Neural cell (in vitro differentiated cells): Measurements from ENCODE around the gene TPRG1. TPM values are rescaled to one million over a fixed set of nuclear protein-coding genes. Genes with fewer than 3 reads are reported as not detected.

Experiments
- H2AFZ ChIP-seq: fragments of 200-600, 300-800 bp; sonication (generic), shearing (Covaris generic); 2 replicates; pipeline ENCODE4 v1.6.0; 2014; ENCODE audit warnings: low read depth, mild to moderate bottlenecking, antibody characterized with exemption, low read length, moderate library complexity
- H3F3A ChIP-seq: fragments of 200-600 bp; shearing (Covaris generic); 2 replicates; pipeline ENCODE4 v1.6.1; 2016; ENCODE audit warnings: mild to moderate bottlenecking, moderate library complexity, mixed read lengths, antibody characterized with exemption, low read length; ENCODE audit not compliant: insufficient read depth, poor library complexity, severe bottlenecking
- H3K27ac ChIP-seq: fragments of 200-600, 300-800 bp; sonication (generic), shearing (Covaris generic); 2 replicates; pipeline ENCODE4 v1.5.1; 2014; ENCODE audit warnings: mild to moderate bottlenecking, low read length, moderate library complexity
- H3K27me3 ChIP-seq: fragments of 300-800, 200-600 bp; sonication (generic), shearing (Covaris generic); 2 replicates; pipeline ENCODE4 v1.6.0; 2014; ENCODE audit warnings: mild to moderate bottlenecking, low read depth, low read length, moderate library complexity; ENCODE audit not compliant: insufficient read depth
- H3K36me3 ChIP-seq: fragments of 300-800, 200-600 bp; sonication (generic), shearing (Covaris generic); 2 replicates; pipeline ENCODE4 v1.5.1; 2014; ENCODE audit warnings: mild to moderate bottlenecking, antibody characterized with exemption, low read length, moderate library complexity; ENCODE audit not compliant: insufficient read depth
- H3K4me2 ChIP-seq: fragments of 300-800, 200-600 bp; sonication (generic), shearing (Covaris generic); 2 replicates; pipeline ENCODE4 v1.6.0; 2014; ENCODE audit warnings: mild to moderate bottlenecking, low read length
- H3K4me3 ChIP-seq: fragments of 300-800, 200-600 bp; sonication (generic), shearing (Covaris generic); 2 replicates; pipeline ENCODE4 v1.5.1; 2014; ENCODE audit warnings: mild to moderate bottlenecking, low read length, moderate library complexity
- H3K79me2 ChIP-seq: fragments of 200-600 bp; shearing (Covaris generic); replicated peaks from 2 replicates; pipeline ENCODE4 v1.6.0; 2014; ENCODE audit warnings: mild to moderate bottlenecking, low read length, moderate library complexity; ENCODE audit not compliant: insufficient read depth
- H3K9ac ChIP-seq: fragments of 300-800, 200-600 bp; sonication (generic), shearing (Covaris generic); 2 replicates; pipeline ENCODE4 v1.6.1; 2016; ENCODE audit warnings: mild to moderate bottlenecking, low read length, mixed read lengths
- H3K9me2 ChIP-seq: fragments of 200-600 bp; shearing (Covaris generic); 2 replicates; pipeline ENCODE4 v1.6.1; 2016; ENCODE audit warnings: mild to moderate bottlenecking, low read length, mixed read lengths; ENCODE audit not compliant: insufficient read depth
- H3K9me3 ChIP-seq: fragments of 200-600, 300-800 bp; sonication (generic), shearing (Covaris generic); 2 replicates; pipeline ENCODE4 v1.6.1; 2016; ENCODE audit warnings: mild to moderate bottlenecking, mixed run types, low read length, moderate library complexity, mixed read lengths
- H4K20me1 ChIP-seq: fragments of 200-600 bp; shearing (Covaris generic); 2 replicates; pipeline ENCODE4 v1.6.1; 2016; ENCODE audit warnings: mild to moderate bottlenecking, mixed run types; ENCODE audit not compliant: insufficient read depth
- CTCF ChIP-seq: fragments of 450-650 bp; IDR thresholded peaks from 2 replicates; pipeline ENCODE4 v1.5.1; 2014; ENCODE audit warnings: antibody characterized with exemption, mild to moderate bottlenecking, moderate library complexity; ENCODE audit not compliant: poor library complexity, severe bottlenecking
- EP300 ChIP-seq: fragments of 450-650 bp; conservative IDR thresholded peaks from 2 replicates; pipeline ENCODE4 v1.6.1; 2014; ENCODE audit warnings: antibody characterized with exemption, mild to moderate bottlenecking, moderate library complexity; ENCODE audit not compliant: poor library complexity, severe bottlenecking
- EZH2 ChIP-seq: fragments of 200-600, 300-800 bp; shearing (Covaris generic), sonication (generic); IDR thresholded peaks from 2 replicates; pipeline ENCODE4 v1.6.1; 2014; ENCODE audit warnings: antibody characterized with exemption, low read length, borderline replicate concordance, mild to moderate bottlenecking; ENCODE audit not compliant: insufficient read depth, poor library complexity, severe bottlenecking
- MXI1 ChIP-seq: fragments of 450-650 bp; conservative IDR thresholded peaks from 2 replicates; pipeline ENCODE4 v1.6.1; 2014; ENCODE audit warnings: antibody characterized with exemption, mild to moderate bottlenecking; ENCODE audit not compliant: poor library complexity, severe bottlenecking
- POLR2AphosphoS5 ChIP-seq: IDR thresholded peaks from 2 replicates; pipeline ENCODE4 v1.6.1; 2012
- RAD21 ChIP-seq: fragments of 450-650 bp; conservative IDR thresholded peaks from 2 replicates; pipeline ENCODE4 v1.6.1; 2014; ENCODE audit warnings: antibody characterized with exemption, mild to moderate bottlenecking, moderate library complexity
- SMC3 ChIP-seq: fragments of 450-650 bp; conservative IDR thresholded peaks from 2 replicates; pipeline ENCODE4 v1.6.1; 2014; ENCODE audit warnings: antibody characterized with exemption, mild to moderate bottlenecking, moderate library complexity; ENCODE audit not compliant: poor library complexity
- TAF1 ChIP-seq: IDR thresholded peaks from 2 replicates; pipeline ENCODE4 v1.6.1; 2012; ENCODE audit warnings: low read depth
- polyA plus RNA-seq: library from polyadenylated mRNA; depleted of rRNA; stranded (reverse); fragments of >200 nt; gene quantifications from 2 replicates; pipeline ENCODE4 v1.2.3, GENCODE V29; 2014
- TF ChIP-seq, protein P1 (sequence below): IDR thresholded peaks from 2 replicates; pipeline ENCODE4 v1.6.1; 2012; ENCODE audit warnings: borderline replicate concordance

The TPRG1 gene
- polyA plus RNA-seq, 1 donor from 2014 or later, result 0.17 TPM

- no peak overlapping the region for H3K4me2 ChIP-seq
- no peaks in the 10 kb centered on the region for H4K20me1 ChIP-seq
- H3F3A ChIP-seq, result no peaks in the 10 kb centered on the region
- no peak overlapping the region for H3K4me3 ChIP-seq
- no peak overlapping the region for H2AFZ ChIP-seq
- TF ChIP-seq EP300 (no peak), EZH2 (no peak), TAF1 (no peak), CTCF (no peak), MXI1 (no peak), POLR2AphosphoS5 (no peak), SMC3 (no peak), RAD21 (no peak)
- TF ChIP-seq, protein P1, sequence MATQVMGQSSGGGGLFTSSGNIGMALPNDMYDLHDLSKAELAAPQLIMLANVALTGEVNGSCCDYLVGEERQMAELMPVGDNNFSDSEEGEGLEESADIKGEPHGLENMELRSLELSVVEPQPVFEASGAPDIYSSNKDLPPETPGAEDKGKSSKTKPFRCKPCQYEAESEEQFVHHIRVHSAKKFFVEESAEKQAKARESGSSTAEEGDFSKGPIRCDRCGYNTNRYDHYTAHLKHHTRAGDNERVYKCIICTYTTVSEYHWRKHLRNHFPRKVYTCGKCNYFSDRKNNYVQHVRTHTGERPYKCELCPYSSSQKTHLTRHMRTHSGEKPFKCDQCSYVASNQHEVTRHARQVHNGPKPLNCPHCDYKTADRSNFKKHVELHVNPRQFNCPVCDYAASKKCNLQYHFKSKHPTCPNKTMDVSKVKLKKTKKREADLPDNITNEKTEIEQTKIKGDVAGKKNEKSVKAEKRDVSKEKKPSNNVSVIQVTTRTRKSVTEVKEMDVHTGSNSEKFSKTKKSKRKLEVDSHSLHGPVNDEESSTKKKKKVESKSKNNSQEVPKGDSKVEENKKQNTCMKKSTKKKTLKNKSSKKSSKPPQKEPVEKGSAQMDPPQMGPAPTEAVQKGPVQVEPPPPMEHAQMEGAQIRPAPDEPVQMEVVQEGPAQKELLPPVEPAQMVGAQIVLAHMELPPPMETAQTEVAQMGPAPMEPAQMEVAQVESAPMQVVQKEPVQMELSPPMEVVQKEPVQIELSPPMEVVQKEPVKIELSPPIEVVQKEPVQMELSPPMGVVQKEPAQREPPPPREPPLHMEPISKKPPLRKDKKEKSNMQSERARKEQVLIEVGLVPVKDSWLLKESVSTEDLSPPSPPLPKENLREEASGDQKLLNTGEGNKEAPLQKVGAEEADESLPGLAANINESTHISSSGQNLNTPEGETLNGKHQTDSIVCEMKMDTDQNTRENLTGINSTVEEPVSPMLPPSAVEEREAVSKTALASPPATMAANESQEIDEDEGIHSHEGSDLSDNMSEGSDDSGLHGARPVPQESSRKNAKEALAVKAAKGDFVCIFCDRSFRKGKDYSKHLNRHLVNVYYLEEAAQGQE, result no peak
- no peaks in the 10 kb centered on the region for H3K27me3 ChIP-seq
- H3K9me2 ChIP-seq, result no peaks in the 10 kb centered on the region
- H3K36me3 ChIP-seq, result no peaks in the 10 kb centered on the region
- no peak overlapping the region for H3K9ac ChIP-seq
- H3K27ac ChIP-seq, result no peak overlapping the region
- no peaks in the 10 kb centered on the region for H3K9me3 ChIP-seq
- no peaks in the 10 kb centered on the region for H3K79me2 ChIP-seq
Measured at GRCh38 chr3:189204167-189204866, 32.5 kb downstream of the TPRG1 start.

- no peaks in the 10 kb centered on the region for H3F3A ChIP-seq
- TF ChIP-seq, protein P1, result no peak
- TF ChIP-seq CTCF (no peak), SMC3 (no peak), POLR2AphosphoS5 (no peak), EP300 (no peak)
- no peak overlapping the region for H2AFZ ChIP-seq
- no peak overlapping the region for H3K27ac ChIP-seq
- H3K27me3 ChIP-seq, result no peaks in the 10 kb centered on the region
- H3K4me3 ChIP-seq, result no peak overlapping the region
- no peaks in the 10 kb centered on the region for H3K36me3 ChIP-seq
- no peak overlapping the region for H3K4me2 ChIP-seq
- H3K9me3 ChIP-seq, result no peaks in the 10 kb centered on the region
- no peaks in the 10 kb centered on the region for H3K9me2 ChIP-seq
- no peak overlapping the region for H3K9ac ChIP-seq
- H3K79me2 ChIP-seq, result no peaks in the 10 kb centered on the region
- H4K20me1 ChIP-seq, result no peaks in the 10 kb centered on the region
Measured at GRCh38 chr3:189204937-189205336, 33.2 kb downstream of the TPRG1 start.
